Stomach (tissue), 19 donors: Measurements from ENCODE around the gene OR51G2. TPM values are rescaled to one million over a fixed set of nuclear protein-coding genes. Genes with fewer than 3 reads are reported as not detected.
"Not testable (repeated sequence)": the region's sequence is repeated elsewhere in the genome, so short reads cannot be mapped to it uniquely, and the experiment has no call there.

Experiments used
- DNase-seq, 2 donors: peaks; one replicate each; pipeline versions ENCODE4 v3.0.0 to v3.0.0-alpha.2; 2013 to 2019
- H3K27ac ChIP-seq, 5 donors: fragments of 200-600 bp in 4 of 5; sonication (generic) in 4 of 5; one replicate each; pipeline ENCODE4 v1.5.1; 2013 to 2019; ENCODE audit warnings: mild to moderate bottlenecking in 1 of 5, moderate library complexity in 1 of 5
- H3K27me3 ChIP-seq, 3 donors: fragments of 200-600 bp; sonication (generic); one replicate each; pipeline ENCODE4 v1.5.1; 2017 to 2019; ENCODE audit warnings: mixed run types in 1 of 3
- H3K36me3 ChIP-seq, 4 donors: fragments of 200-600 bp; sonication (generic); 1 replicate in 3 of 4; 2 replicates in 1 of 4; pipeline ENCODE4 v1.5.1; 2016 to 2019
- H3K4me1 ChIP-seq, 4 donors: fragments of 200-600 bp; sonication (generic); one replicate each; pipeline ENCODE4 v1.5.1; 2016 to 2019
- H3K4me3 ChIP-seq, 4 donors: fragments of 200-600 bp; sonication (generic) in 3 of 4; one replicate each; pipeline ENCODE4 v1.5.1; 2016 to 2019; ENCODE audit warnings: mild to moderate bottlenecking in 1 of 4
- H3K9me3 ChIP-seq, 4 donors: fragments of 200-600 bp; sonication (generic); one replicate each; pipeline ENCODE4 v1.5.1; 2016 to 2019
- EP300 ChIP-seq: sonication (generic); formaldehyde crosslinking; IDR thresholded peaks from one replicate; pipeline ENCODE4 v1.6.1; 2017; ENCODE audit warnings: antibody characterized with exemption
- POLR2A ChIP-seq, 4 donors: fragments of 450-650 bp; IDR thresholded peaks; one replicate each; pipeline ENCODE4 v1.6.1; 2016; ENCODE audit warnings: antibody characterized with exemption in 4 of 4, control low read depth in 2 of 4, mild to moderate bottlenecking in 1 of 4, moderate library complexity in 1 of 4
- POLR2AphosphoS5 ChIP-seq, 3 donors: sonication (generic); formaldehyde crosslinking; IDR thresholded peaks; one replicate each; pipeline ENCODE4 v1.6.1; 2016; ENCODE audit warnings: antibody characterized with exemption in 3 of 3
- WGBS, 5 donors: extraction: QIAGEN DNeasy Blood & Tissue Kit in 3 of 5; methylation state at CpG; one replicate each; pipeline versions ENCODE4 v1.1.5 to v1.1.7; 2013 to 2018; 5-methylcytosine and 5-hydroxymethylcytosine counted together
- intact Hi-C: fragments of 100-400 bp; cut with DNase I; formaldehyde crosslinking; loops from one replicate; pipeline ENCODE4 v1.15.1; 2023; ENCODE audit warnings: low total_unique reads
- long read RNA-seq, 10 donors: transcript quantifications; one replicate each; lab custom pipeline, GENCODE V29; 2026
- polyA plus RNA-seq, 3 donors: library from polyadenylated mRNA; stranded (reverse); fragments of 200-250 nt; gene quantifications; one replicate each; pipeline ENCODE4 v1.2.3, GENCODE V29; 2013
- total RNA-seq, 5 donors: library from RNA; depleted of rRNA; stranded (reverse); fragments of >200 nt; gene quantifications; one replicate each; pipeline versions ENCODE4 v1.1.0 to v1.2.3, GENCODE V29; 2014 to 2016
- TF ChIP-seq, protein P1 (sequence below), 7 experiments: fragments of 450-650 bp in 4 of 7; fragments of 200-600 bp in 3 of 7; sonication (generic) in 3 of 7; IDR thresholded peaks; one replicate each; pipeline ENCODE4 v1.5.1; 2016 to 2019; ENCODE audit warnings: antibody characterized with exemption in 7 of 7, control low read depth in 2 of 7, mild to moderate bottlenecking in 1 of 7
- donor health status: healthy with polysubstance abuse.
- donor health status: Bipolar disorder and iron deficiency.
- donor health status: healthy.

Gene OR51G2, protein sequence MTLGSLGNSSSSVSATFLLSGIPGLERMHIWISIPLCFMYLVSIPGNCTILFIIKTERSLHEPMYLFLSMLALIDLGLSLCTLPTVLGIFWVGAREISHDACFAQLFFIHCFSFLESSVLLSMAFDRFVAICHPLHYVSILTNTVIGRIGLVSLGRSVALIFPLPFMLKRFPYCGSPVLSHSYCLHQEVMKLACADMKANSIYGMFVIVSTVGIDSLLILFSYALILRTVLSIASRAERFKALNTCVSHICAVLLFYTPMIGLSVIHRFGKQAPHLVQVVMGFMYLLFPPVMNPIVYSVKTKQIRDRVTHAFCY
- total RNA-seq (not detected), polyA plus RNA-seq (not detected)
- long read RNA-seq, donor 1: 0 reads
- long read RNA-seq, donor 2: 0 reads
- long read RNA-seq, donor 3: 0 reads
- long read RNA-seq, donor 4: 0 reads
- long read RNA-seq, donor 5: 0 reads
- long read RNA-seq, donor 6: 0 reads
- long read RNA-seq, donor 7: 0 reads
- long read RNA-seq, donor 8: 0 reads
- long read RNA-seq, donor 9: 0 reads
- long read RNA-seq, donor 10: 0 reads

DNA sequence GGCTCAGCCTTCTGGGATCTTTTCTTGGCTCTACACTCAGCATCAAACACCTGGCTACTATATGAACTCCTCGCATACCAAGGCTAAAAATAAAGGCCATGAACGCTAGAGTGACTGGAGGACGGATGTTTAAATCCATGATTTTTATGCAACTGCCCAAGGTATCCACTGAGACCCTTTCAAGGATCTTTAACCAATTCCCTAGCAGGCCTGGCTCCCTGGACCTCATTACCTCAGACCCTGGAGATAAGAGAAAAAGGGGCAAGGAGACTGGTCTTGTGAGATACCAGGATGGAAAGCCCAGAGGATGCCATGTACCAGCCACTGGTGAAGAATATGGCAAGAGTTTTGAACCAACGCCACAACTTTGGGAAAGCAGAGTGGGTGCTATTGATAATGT lies at the start of gene OR51G2:
Gene OR51G2, minus strand, starts transcription at position 101 of the 400 bp plus-strand sequence. CDS start 3,687 bp downstream, outside the sequence.
- TF ChIP-seq, protein P1, sequence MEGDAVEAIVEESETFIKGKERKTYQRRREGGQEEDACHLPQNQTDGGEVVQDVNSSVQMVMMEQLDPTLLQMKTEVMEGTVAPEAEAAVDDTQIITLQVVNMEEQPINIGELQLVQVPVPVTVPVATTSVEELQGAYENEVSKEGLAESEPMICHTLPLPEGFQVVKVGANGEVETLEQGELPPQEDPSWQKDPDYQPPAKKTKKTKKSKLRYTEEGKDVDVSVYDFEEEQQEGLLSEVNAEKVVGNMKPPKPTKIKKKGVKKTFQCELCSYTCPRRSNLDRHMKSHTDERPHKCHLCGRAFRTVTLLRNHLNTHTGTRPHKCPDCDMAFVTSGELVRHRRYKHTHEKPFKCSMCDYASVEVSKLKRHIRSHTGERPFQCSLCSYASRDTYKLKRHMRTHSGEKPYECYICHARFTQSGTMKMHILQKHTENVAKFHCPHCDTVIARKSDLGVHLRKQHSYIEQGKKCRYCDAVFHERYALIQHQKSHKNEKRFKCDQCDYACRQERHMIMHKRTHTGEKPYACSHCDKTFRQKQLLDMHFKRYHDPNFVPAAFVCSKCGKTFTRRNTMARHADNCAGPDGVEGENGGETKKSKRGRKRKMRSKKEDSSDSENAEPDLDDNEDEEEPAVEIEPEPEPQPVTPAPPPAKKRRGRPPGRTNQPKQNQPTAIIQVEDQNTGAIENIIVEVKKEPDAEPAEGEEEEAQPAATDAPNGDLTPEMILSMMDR (IDR thresholded peaks at IDR 0.05): no peak
- no peak for TF ChIP-seq EP300
- intact Hi-C loops: no loop called here
- no peak within 1 kb of the TSS for H3K27ac ChIP-seq
- H3K4me3 ChIP-seq: no peak within 1 kb of the TSS
- H3K27me3 ChIP-seq: no peaks in the 10 kb centered on the region
- no peaks in the 10 kb centered on the region for H3K4me1 ChIP-seq
- no peak for DNase-seq
- WGBS, 5 donors: 77 to 94% (median 86%) methylated on average over 4 of the region's 4 CpGs
- no peaks in the 10 kb centered on the region for H3K9me3 ChIP-seq
- H3K36me3 ChIP-seq: no peaks in the 10 kb centered on the region

GRCh38 chr11:4962816-4963215 lies 43.7 kb upstream of the OR51G2 start:
- TF ChIP-seq, protein P1 (IDR thresholded peaks at IDR 0.05): no peak
- TF ChIP-seq EP300: no peak
- no peak for TF ChIP-seq POLR2A (IDR thresholded peaks at IDR 0.05)
- TF ChIP-seq POLR2AphosphoS5 (IDR thresholded peaks at IDR 0.05): no peak
- H3K36me3 ChIP-seq: no peaks in the 10 kb centered on the region
- WGBS, 5 donors: 49 to 71% (median 60%) methylated on average over 1 of the region's 1 CpG
- no peaks in the 10 kb centered on the region for H3K4me1 ChIP-seq
- peaks cover 0 to 4% (median 0%) of the 10 kb centered on the region in 4 donors for H3K9me3 ChIP-seq
- H3K27ac ChIP-seq: no peak overlapping the region
- peak in 1 of 2 donors; percentile 10 for DNase-seq
- H3K27me3 ChIP-seq: no peaks in the 10 kb centered on the region
- no peak overlapping the region for H3K4me3 ChIP-seq
- intact Hi-C loops: no loop called here

GRCh38 chr11:4960877-4961276 lies 41.7 kb upstream of the OR51G2 start:
- Histone ChIP-seq H3K27me3 (no peaks in the 10 kb centered on the region), H3K27ac (no peak overlapping the region), H3K36me3 (no peaks in the 10 kb centered on the region), H3K9me3 (peaks cover 0 to 4% (median 0%) of the 10 kb centered on the region in 4 donors), H3K4me1 (no peaks in the 10 kb centered on the region), H3K4me3 (no peak overlapping the region)
- DNase-seq: no peak
- 56 to 64% (median 59%) methylated on average over 3 of the region's 3 CpGs for WGBS, 5 donors
- no peak for TF ChIP-seq EP300
- TF ChIP-seq, protein P1 (IDR thresholded peaks at IDR 0.05): no peak
- intact Hi-C loops: no loop called here

DNA sequence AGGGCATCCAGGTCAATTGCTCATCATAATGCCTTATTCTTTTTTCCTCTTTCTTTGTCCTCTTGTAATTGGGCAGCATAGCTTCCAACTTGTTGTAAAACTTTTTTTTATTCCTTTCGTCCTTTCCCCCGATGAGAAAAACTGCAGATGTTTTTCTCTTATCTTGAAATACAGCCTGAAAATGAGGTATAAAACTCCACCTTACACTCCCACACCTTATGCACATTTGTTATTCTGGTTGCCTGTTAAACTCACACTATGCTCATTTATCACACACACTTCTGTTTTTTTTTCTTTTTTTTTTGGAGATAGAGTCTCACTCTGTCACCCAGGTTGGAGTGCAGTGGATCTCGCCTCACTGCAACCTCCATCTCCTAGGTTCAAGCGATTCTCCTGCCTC lies 38.2 kb upstream of the OR51G2 start:
- Histone ChIP-seq H3K4me1 (no peaks in the 10 kb centered on the region), H3K9me3 (no peaks in the 10 kb centered on the region), H3K27me3 (no peaks in the 10 kb centered on the region), H3K36me3 (no peaks in the 10 kb centered on the region), H3K27ac (no peak overlapping the region), H3K4me3 (no peak overlapping the region)
- DNase-seq: peak in 1 of 2 donors; percentile 7
- TF ChIP-seq, protein P1 (IDR thresholded peaks at IDR 0.05): no peak
- no peak for TF ChIP-seq POLR2A (IDR thresholded peaks at IDR 0.05)
- no peak for TF ChIP-seq POLR2AphosphoS5 (IDR thresholded peaks at IDR 0.05)
- TF ChIP-seq EP300: no peak
- 82 to 92% (median 88%) methylated on average over 4 of the region's 4 CpGs for WGBS, 5 donors
- intact Hi-C loops: no loop called here

DNA sequence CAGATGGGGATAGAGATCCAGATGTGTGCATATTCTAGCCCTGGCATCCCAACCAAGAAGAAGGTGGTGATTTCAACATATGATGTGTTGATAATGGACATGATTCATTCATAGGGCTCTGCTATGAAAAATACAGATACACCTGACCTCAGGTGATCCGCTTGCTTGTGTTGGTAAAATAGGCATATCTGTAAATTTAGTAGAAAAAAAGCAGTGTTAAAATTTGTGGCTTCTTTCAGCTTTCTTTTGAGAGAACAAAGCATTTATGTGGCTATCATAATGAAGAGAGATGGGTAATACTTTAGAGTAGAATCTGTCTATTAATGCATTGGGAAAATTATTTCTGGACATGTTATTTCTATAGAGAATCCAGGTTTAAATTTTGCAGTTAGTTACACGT lies 36.5 kb upstream of the OR51G2 start, which contains the start of gene OR51A2:
Gene OR51A2, minus strand, starts transcription at position 101 of the 400 bp plus-strand sequence. Its CDS starts 0 bp downstream, at position 101.
- intact Hi-C loops: not testable (repeated sequence)

More for the DNA sequence above, 36.5 kb upstream of the OR51G2 start, which contains the start of gene OR51A2:
- DNase-seq, H3K27ac ChIP-seq, H3K4me3 ChIP-seq, H3K27me3 ChIP-seq, H3K9me3 ChIP-seq, H3K4me1 ChIP-seq, H3K36me3 ChIP-seq: not testable (repeated sequence)
- 66 to 80% (median 76%) methylated on average over 2 of the region's 2 CpGs for WGBS, 5 donors
